Erythroblast (primary cell): ENCODE data around the gene OBSL1.

Experiments used
- GATA1 ChIP-seq: IDR thresholded peaks from 2 replicates; pipeline ENCODE4 v1.6.1; 2011; ENCODE audit warnings: low read depth, mild to moderate bottlenecking, control low read depth, low read length, moderate library complexity
- POLR2A ChIP-seq: IDR thresholded peaks from 2 replicates; pipeline ENCODE4 v1.6.1; 2011; ENCODE audit warnings: mild to moderate bottlenecking, low read length

DNA sequence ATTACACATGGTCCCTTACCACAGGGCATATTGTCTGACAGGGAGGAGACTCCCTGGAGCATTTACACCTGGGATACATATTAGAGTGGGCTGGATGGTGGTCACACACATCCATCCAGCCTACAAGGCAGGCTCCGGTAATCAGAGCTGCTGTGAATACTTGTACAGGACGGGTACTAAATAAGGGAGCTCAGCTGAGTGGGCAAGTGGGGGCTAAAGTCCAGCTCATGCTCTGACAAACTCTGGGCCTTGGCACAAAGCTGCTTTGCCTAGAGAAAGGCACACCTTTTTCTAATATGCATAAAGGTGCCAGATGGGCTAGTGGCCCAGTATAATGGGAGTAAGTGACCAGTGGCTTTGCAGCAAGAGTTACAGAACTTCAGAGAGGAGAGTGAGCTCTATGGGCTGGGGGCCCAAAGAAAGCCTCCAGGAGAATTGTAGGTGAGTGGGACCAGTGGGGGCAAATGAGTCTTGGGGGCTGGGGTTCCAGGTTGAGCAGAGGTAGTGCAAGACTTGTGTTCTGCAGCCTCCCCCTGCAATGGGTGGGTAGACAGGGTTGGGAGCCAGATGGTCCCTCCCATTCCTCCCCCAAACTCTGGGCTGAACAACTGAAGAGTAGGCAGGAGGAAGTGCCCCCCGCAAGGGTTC is 25.9 kb downstream of the OBSL1 start:
- TF ChIP-seq POLR2A: no peak
- TF ChIP-seq GATA1: no peak
